OCI-LY3 (cell line): Measurements from ENCODE around the gene BRSK2.
"Not testable (repeated sequence)": the region's sequence is repeated elsewhere in the genome, so short reads cannot be mapped to it uniquely, and the experiment has no call there.

ENCODE experiments used
- H2AFZ ChIP-seq: fragments of 200-600, 300-600 bp; shearing (Covaris generic); 2 replicates; pipeline ENCODE4 v1.6.0; 2014; ENCODE audit warnings: antibody characterized with exemption, low read depth, low read length
- H3K27ac ChIP-seq: fragments of 200-600, 300-600 bp; sonication (generic); 2 replicates; pipeline ENCODE4 v1.5.1; 2014; ENCODE audit warnings: mild to moderate bottlenecking, low read length, moderate library complexity, mixed read lengths
- H3K27me3 ChIP-seq: fragments of 200-600, 300-600 bp; sonication (generic); 2 replicates; pipeline ENCODE4 v1.6.1; 2014; ENCODE audit warnings: low read depth, low read length, mixed read lengths
- H3K36me3 ChIP-seq: fragments of 200-600, 300-600 bp; sonication (generic); replicated peaks from 2 replicates; pipeline ENCODE3; 2014; ENCODE audit warnings: low read depth, low read length, mixed read lengths
- H3K4me1 ChIP-seq: fragments of 300-600, 200-600 bp; sonication (generic); 2 replicates; pipeline ENCODE4 v1.6.1; 2014; ENCODE audit warnings: low read length, mixed read lengths
- H3K4me2 ChIP-seq: fragments of 200-600, 300-600 bp; sonication (generic); 2 replicates; pipeline ENCODE4 v1.6.1; 2014; ENCODE audit warnings: low read length, mixed read lengths
- H3K4me3 ChIP-seq: fragments of 300-600, 200-600 bp; sonication (generic); 2 replicates; pipeline ENCODE4 v1.5.1; 2014; ENCODE audit warnings: antibody characterized with exemption, mild to moderate bottlenecking, low read length, moderate library complexity
- H3K79me2 ChIP-seq: fragments of 300-600, 200-600 bp; shearing (Covaris generic); 2 replicates; pipeline ENCODE4 v1.6.1; 2014; ENCODE audit warnings: mild to moderate bottlenecking, low read length, mixed read lengths
- H3K9ac ChIP-seq: fragments of 300-600, 200-600 bp; shearing (Covaris generic); 2 replicates; pipeline ENCODE4 v1.6.0; 2014; ENCODE audit warnings: mild to moderate bottlenecking, low read length, moderate library complexity
- H3K9me3 ChIP-seq: fragments of 200-600, 300-600 bp; shearing (Covaris generic); 2 replicates; pipeline ENCODE4 v1.6.1; 2014; ENCODE audit warnings: low read length, mixed read lengths; ENCODE audit not compliant: insufficient read depth
- H4K20me1 ChIP-seq: fragments of 200-600, 300-600 bp; sonication (generic); 2 replicates; pipeline ENCODE4 v1.6.1; 2016; ENCODE audit warnings: low read length, mixed read lengths; ENCODE audit not compliant: insufficient read depth
- EZH2phosphoT487 ChIP-seq: fragments of 200-600 bp; shearing (Covaris generic); IDR thresholded peaks from 2 replicates; pipeline ENCODE4 v1.6.1; 2018; ENCODE audit warnings: antibody characterized with exemption, mixed run types, low read depth
- TF ChIP-seq, protein P1 (sequence below): fragments of 200-600, 300-600 bp; sonication (generic); IDR thresholded peaks from 2 replicates; pipeline ENCODE4 v1.5.1; 2014; ENCODE audit warnings: antibody characterized with exemption, low read length, low read depth

Gene BRSK2

GRCh38 chr11:1409108-1409851, 19.5 kb downstream of the BRSK2 start:
- Histone ChIP-seq H3K27me3 (no peaks in the 10 kb centered on the region), H4K20me1 (no peaks in the 10 kb centered on the region), H3K4me3 (no peak overlapping the region), H3K9me3 (no peaks in the 10 kb centered on the region), H3K79me2 (no peaks in the 10 kb centered on the region), H3K27ac (no peak overlapping the region), H2AFZ (no peak overlapping the region), H3K4me2 (no peak overlapping the region), H3K9ac (no peak overlapping the region), H3K36me3 (no peaks in the 10 kb centered on the region), H3K4me1 (no peaks in the 10 kb centered on the region)
- TF ChIP-seq EZH2phosphoT487, result no peak
- TF ChIP-seq, protein P1, sequence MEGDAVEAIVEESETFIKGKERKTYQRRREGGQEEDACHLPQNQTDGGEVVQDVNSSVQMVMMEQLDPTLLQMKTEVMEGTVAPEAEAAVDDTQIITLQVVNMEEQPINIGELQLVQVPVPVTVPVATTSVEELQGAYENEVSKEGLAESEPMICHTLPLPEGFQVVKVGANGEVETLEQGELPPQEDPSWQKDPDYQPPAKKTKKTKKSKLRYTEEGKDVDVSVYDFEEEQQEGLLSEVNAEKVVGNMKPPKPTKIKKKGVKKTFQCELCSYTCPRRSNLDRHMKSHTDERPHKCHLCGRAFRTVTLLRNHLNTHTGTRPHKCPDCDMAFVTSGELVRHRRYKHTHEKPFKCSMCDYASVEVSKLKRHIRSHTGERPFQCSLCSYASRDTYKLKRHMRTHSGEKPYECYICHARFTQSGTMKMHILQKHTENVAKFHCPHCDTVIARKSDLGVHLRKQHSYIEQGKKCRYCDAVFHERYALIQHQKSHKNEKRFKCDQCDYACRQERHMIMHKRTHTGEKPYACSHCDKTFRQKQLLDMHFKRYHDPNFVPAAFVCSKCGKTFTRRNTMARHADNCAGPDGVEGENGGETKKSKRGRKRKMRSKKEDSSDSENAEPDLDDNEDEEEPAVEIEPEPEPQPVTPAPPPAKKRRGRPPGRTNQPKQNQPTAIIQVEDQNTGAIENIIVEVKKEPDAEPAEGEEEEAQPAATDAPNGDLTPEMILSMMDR, result no peak

- H3K4me3 ChIP-seq, H3K79me2 ChIP-seq, H4K20me1 ChIP-seq, H3K27me3 ChIP-seq, H3K9me3 ChIP-seq, H3K4me2 ChIP-seq, H3K27ac ChIP-seq, H3K9ac ChIP-seq, H3K36me3 ChIP-seq, H3K4me1 ChIP-seq, H2AFZ ChIP-seq: not testable (repeated sequence)
Observed at GRCh38 chr11:1409852-1410125, 20.1 kb downstream of the BRSK2 start.

DNA sequence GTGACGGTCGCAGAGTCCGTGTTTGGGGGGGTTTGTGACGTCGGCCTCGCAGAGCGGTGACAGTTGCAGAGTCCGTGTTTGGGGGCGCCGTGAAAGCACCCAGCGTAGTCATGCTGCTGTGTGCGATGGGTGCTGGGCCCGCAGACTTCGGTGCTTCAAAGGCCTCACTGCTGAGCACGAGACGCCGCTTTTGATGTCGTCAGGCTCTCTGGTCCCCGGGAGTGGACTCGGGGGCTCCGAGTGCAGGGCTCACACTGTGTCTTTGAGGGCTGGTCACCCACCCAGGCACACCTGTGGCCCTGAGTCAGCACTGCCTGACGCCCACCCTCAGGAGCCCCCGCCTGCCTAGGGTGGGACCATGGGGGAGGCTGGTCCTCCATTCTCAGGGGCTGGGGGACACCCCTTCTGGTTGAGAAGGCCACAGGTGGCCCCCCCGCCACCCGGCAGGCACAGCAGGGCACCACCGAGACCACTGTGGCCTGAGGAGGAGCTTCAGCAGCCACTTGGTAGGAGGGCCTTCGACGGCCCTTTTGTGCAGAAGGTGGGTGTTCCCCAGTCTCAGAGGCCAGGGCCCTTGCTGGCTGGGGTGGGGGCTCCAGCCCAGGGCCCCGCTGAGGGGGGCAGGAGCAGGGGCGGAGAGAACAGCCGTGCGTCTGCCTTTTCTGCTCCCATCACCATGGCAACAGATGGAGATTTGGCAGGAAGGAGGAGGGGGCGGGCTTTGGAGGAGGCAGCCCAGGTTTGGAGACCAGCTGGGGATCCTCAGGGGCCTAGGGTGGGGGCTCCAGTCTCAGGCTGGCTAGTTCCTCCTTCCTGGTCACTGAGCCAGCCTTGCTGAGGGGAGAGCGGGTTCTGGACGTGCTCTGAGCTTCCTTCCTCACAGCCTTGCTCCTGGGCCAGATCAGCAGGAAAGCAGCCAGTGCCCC, 20.9 kb downstream of the BRSK2 start:
- H4K20me1 ChIP-seq, result no peaks in the 10 kb centered on the region
- H3K9me3 ChIP-seq, result no peaks in the 10 kb centered on the region
- no peak overlapping the region for H3K4me3 ChIP-seq
- H3K36me3 ChIP-seq, result no peaks in the 10 kb centered on the region
- no peaks in the 10 kb centered on the region for H3K79me2 ChIP-seq
- no peaks in the 10 kb centered on the region for H3K27me3 ChIP-seq
- no peaks in the 10 kb centered on the region for H3K4me1 ChIP-seq
- no peak overlapping the region for H3K27ac ChIP-seq
- H2AFZ ChIP-seq, result no peak overlapping the region
- TF ChIP-seq, protein P1, result no peak
- TF ChIP-seq EZH2phosphoT487, result no peak
- H3K9ac ChIP-seq, result no peak overlapping the region
- H3K4me2 ChIP-seq, result no peak overlapping the region

DNA sequence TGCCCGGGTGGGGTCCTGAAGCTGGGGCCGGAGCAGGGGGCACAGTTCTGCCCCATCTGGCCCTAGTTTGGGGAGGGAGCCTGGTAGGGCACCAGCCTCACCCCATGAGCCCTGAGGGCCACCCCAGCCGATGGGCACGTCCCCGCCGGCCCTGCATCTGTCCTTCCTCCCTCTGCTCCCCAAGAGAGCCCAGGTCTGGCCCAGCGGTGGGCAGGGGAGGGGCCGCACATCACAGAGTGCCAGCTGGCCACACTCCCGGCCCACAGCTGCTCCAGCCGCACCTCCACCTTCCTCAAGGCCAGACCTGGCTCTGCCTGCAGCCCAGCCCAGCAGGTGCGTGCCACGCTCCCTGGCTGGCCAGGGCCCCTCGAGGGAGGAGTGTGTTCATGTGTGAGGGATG, 21.6 kb downstream of the BRSK2 start:
- H3K4me1 ChIP-seq, result no peaks in the 10 kb centered on the region
- H3K9me3 ChIP-seq, result no peaks in the 10 kb centered on the region

GRCh38 chr11:1411739-1412138, 22.0 kb downstream of the BRSK2 start:
- H3K4me1 ChIP-seq, H3K27ac ChIP-seq, H3K36me3 ChIP-seq, H4K20me1 ChIP-seq, H3K27me3 ChIP-seq, H3K9me3 ChIP-seq, H3K4me3 ChIP-seq, H3K4me2 ChIP-seq, H2AFZ ChIP-seq, H3K9ac ChIP-seq, H3K79me2 ChIP-seq: not testable (repeated sequence)

More for the DNA sequence above, 21.6 kb downstream of the BRSK2 start:
- TF ChIP-seq, protein P1, result no peak
- no peak for TF ChIP-seq EZH2phosphoT487
- Histone ChIP-seq H3K36me3 (no peaks in the 10 kb centered on the region), H4K20me1 (no peaks in the 10 kb centered on the region), H3K4me2 (no peak overlapping the region), H3K27me3 (no peaks in the 10 kb centered on the region), H3K9ac (no peak overlapping the region), H3K27ac (no peak overlapping the region), H3K79me2 (no peaks in the 10 kb centered on the region), H2AFZ (no peak overlapping the region), H3K4me3 (no peak overlapping the region)
